NCI-H510A (cell line): ENCODE measurements around the gene ABCC3.

Experiments used
- DNase-seq: peaks from one replicate; lab custom pipeline; 2025; lab: John Stamatoyannopoulos, UW

ABCC3 gene

GRCh38 chr17:50684612-50685333, 50.1 kb downstream of the ABCC3 start:
- peak; percentile 89 for DNase-seq

- no peak for DNase-seq
Measured at GRCh38 chr17:50685334-50685665, 50.6 kb downstream of the ABCC3 start.

GRCh38 chr17:50685691-50686493, 51.2 kb downstream of the ABCC3 start:
- no peak for DNase-seq

- DNase-seq = no peak
Measured at GRCh38 chr17:50686494-50687199, 52.0 kb downstream of the ABCC3 start.

- peak; percentile 83 for DNase-seq
Measured at GRCh38 chr17:50687200-50688066, 52.8 kb downstream of the ABCC3 start.

- DNase-seq = peak; percentile 28
Measured at GRCh38 chr17:50688245-50688644, 53.6 kb downstream of the ABCC3 start.

- DNase-seq = no peak
Measured at GRCh38 chr17:50689251-50689650, 54.6 kb downstream of the ABCC3 start.

GRCh38 chr17:50689956-50690886, 55.5 kb downstream of the ABCC3 start:
- DNase-seq = no peak

- no peak for DNase-seq
Measured at GRCh38 chr17:50690887-50691549, 56.3 kb downstream of the ABCC3 start.

- no peak for DNase-seq
Measured at GRCh38 chr17:50691550-50692447, 57.1 kb downstream of the ABCC3 start.

GRCh38 chr17:50692448-50693035, 57.9 kb downstream of the ABCC3 start:
- DNase-seq = no peak

GRCh38 chr17:50693036-50693682, 58.5 kb downstream of the ABCC3 start:
- no peak for DNase-seq

GRCh38 chr17:50696365-50696879, 61.7 kb downstream of the ABCC3 start:
- no peak for DNase-seq

GRCh38 chr17:50697062-50697461, 62.4 kb downstream of the ABCC3 start:
- DNase-seq = no peak

GRCh38 chr17:50697663-50698272, 63.1 kb downstream of the ABCC3 start:
- no peak for DNase-seq

GRCh38 chr17:50699410-50699809, 64.7 kb downstream of the ABCC3 start:
- DNase-seq = no peak

- DNase-seq = no peak
Measured at GRCh38 chr17:50703162-50703561, 68.5 kb downstream of the ABCC3 start.
